HFF-Myc (cell line): Measurements from ENCODE around the gene ZIC1.

Experiments used
- DNase-seq: peaks from one replicate; pipeline ENCODE4 v3.0.0-alpha.2; 2011; ENCODE audit warnings: low read depth; ENCODE audit errors: extremely low read depth
- H3K4me3 ChIP-seq: replicated peaks from 2 replicates; pipeline ENCODE4 v1.5.1; 2011; ENCODE audit warnings: low read depth, mild to moderate bottlenecking, control low read depth, low read length
- TF ChIP-seq, protein P1 (sequence below): IDR thresholded peaks from 2 replicates; pipeline ENCODE4 v1.5.1; 2012; ENCODE audit warnings: mild to moderate bottlenecking, low read depth, low read length, control low read depth; ENCODE audit errors: missing control alignments

ZIC1 gene

DNA sequence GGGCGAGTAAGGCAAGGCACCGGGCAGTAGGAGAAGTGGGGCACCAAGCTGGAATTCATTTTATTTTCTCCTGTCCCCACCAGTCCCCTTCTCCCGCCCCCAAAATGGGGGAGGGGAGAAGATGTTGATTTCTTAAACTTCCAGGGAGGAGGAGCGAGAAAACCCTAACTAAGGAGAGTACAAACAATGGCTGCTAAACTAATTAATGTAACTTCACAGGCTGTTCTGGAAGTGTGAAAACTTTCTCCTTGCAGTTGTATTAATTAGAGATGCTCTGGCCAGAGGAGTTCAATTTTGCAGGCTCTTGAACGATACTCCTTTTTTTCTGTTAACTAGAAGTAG is 14.3 kb upstream of the ZIC1 start:
- no peak for DNase-seq
- peak overlapping the region; percentile 42; the same call in 1 of the 2 replicates for H3K4me3 ChIP-seq
- TF ChIP-seq, protein P1, sequence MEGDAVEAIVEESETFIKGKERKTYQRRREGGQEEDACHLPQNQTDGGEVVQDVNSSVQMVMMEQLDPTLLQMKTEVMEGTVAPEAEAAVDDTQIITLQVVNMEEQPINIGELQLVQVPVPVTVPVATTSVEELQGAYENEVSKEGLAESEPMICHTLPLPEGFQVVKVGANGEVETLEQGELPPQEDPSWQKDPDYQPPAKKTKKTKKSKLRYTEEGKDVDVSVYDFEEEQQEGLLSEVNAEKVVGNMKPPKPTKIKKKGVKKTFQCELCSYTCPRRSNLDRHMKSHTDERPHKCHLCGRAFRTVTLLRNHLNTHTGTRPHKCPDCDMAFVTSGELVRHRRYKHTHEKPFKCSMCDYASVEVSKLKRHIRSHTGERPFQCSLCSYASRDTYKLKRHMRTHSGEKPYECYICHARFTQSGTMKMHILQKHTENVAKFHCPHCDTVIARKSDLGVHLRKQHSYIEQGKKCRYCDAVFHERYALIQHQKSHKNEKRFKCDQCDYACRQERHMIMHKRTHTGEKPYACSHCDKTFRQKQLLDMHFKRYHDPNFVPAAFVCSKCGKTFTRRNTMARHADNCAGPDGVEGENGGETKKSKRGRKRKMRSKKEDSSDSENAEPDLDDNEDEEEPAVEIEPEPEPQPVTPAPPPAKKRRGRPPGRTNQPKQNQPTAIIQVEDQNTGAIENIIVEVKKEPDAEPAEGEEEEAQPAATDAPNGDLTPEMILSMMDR = no peak

DNA sequence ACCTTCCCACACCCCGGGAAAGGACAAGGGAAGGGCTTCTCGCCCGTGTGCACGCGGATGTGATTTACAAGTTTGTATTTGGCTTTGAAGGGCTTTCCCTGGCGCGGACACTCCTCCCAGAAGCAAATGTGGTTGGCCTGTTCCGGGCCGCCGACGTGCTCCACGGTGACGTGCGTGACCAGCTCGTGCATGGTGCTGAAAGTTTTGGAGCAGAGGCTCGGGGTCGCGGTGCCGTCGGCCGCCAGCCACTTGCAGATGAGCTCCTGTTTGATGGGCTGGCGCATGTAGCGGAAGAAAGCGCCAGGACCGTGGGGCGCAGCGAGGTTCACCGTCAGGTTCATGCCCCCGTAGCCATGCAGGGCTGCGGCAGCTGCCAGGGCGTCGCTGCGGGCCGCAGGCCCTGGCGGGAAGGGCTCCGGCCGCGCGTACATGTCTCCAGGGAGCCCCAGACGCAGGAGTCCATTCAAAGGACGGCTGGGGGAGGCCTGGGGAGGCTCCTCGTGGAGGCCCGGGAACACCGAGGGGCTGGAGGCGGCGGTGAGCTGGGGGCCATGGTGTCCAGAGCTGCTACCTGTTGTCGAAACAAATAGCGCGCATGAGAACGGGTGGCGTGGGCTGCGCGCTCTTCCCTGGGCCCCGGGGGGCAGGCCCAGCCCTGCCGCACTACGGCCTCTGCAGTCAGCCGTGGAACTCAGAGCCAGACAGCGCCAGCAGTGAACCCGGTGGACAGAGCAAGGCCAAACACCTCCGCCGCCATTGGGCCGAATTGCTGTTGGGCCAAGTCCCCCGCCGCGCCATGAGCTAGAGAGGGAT is 13.1 kb upstream of the ZIC1 start:
- DNase-seq = no peak
- H3K4me3 ChIP-seq = no peak overlapping the region
- TF ChIP-seq, protein P1 = no peak

DNA sequence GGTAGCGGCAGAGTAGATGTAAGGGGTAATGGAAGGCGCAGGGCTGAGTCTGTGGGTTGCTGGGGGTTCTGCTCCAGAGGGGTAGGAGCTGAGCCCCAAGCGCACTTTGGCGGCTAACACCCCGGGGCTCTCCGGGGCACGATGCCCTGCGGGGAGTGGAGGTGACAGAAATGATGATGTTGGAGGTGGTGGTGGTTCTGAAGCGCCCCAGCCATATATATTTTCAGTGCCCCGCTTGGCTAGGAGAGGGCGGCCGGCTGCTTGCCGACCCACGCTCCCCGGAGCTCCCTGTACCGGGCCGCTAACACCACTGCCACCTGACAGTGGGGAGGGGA is 12.5 kb upstream of the ZIC1 start:
- TF ChIP-seq, protein P1 = no peak
- no peak overlapping the region for H3K4me3 ChIP-seq
- no peak for DNase-seq

DNA sequence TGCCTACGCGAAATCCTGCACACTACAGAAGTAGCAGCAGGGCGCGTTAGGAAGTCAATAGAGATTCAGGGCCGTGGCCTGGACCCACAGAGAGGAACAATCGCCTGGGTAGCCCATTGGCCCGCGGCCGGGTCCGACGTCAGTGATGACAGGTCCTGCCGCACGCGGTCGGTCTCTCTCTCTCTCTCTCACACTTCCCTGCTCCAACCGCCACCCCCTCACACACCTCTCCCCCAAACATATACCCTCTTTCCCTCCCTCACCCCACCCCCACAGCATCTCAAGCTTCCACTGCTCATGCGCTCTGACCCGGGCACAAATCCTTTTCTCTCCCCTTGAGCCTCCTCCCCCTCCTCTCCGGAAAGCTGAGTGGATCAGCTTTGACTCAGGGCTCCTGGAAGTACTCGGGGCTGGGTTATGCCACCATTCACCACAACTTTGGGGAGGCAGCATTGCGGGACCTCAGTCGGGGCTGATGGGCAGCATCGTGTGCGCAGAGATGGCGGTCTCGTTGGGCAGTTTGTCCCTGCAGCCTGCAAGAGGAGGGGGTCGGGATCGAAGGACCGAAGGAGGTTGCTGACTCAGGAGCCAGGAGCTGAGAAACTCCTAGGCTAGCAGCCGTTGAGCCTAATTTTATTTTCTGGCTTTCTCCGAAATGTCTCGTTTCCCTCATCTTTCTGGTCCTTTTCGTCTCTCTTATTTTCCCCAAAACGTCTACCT is 11.8 kb upstream of the ZIC1 start:
- TF ChIP-seq, protein P1 = no peak
- H3K4me3 ChIP-seq = no peak overlapping the region

DNA sequence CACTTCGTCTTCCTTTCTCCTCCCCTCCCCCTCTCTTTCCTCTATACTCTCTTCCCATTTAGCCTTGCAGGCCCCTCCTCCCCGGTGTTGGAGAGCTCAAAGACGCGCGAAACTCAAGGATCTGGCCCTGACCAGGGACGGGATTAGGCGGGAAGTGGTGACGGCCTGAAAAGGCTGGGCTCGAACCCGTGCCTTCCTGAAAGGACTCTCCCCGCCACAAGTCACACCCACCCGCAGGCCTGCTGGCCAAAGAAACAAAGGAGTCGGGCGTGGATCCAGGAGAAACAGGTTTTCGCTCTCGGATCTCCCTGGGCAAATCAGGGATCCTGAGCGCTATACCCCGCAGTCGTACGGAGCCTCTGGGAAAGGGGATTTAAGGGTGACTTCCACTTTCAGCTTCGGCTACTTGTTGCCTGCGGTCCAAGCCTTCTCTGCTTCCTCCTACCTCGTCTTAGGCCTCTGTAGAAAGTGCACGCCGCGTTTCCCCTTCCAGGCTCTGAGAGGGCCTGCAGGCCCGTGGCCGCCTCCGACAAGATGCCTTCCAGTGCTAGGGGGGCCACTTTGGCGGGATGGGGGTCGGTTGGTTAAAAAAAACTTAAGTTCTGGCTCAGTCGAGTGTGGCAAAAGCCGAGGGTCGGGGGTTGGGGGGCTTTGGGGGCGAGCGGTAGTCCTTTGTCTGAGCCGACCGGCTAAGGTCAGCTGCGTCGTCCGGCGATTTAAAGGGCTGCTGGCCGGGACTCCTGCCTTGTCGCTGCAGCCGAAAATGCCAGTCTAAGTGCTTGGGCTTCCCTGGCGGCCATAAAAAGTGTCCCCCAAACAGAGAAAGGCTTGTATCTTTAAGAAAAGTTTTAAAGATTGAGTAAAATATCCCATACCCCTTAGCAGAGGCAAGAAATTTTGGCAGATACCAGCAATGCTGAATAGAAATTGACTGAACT is 11.0 kb upstream of the ZIC1 start:
- TF ChIP-seq, protein P1 = no peak
- H3K4me3 ChIP-seq = no peak overlapping the region
- no peak for DNase-seq

More for the DNA sequence above, 11.8 kb upstream of the ZIC1 start:
- DNase-seq = no peak

DNA sequence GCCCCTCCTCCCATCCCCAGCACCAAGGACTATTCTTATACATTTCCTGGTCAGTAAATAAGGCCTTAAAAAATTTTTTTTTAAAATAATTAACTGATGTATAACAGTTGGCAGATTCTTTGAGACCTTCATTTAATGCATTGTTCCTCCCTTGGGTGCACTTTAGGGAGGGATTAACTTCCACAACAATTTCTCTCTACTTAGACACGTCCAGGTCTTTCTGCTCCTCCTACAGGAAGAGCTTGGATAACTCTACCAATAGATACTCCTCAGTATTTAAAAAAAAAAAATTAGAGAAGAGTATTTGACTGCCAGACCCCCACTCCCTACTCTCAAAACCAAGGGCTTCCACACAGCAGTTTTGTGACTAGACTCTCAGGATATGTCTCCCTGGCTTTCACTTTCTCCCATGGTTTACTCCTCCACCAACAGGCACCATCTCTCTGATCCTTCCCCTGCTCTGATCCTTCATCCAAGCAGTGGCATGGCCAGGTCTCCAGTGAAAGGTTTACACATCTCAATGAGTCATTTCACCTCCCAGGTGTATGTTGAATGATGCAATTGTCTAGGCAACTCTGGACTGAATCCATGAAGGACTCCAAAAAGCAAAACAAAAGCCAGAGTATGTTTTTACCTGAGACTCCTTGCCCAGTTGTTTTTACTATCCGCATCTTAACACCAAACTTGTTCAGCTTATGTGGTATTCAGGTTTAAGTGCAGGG is 10.2 kb upstream of the ZIC1 start:
- DNase-seq = no peak
- no peak overlapping the region for H3K4me3 ChIP-seq
- TF ChIP-seq, protein P1 = no peak
